Measurements from ENCODE around the gene EEF1B2. TPM values are rescaled to one million over a fixed set of nuclear protein-coding genes. Genes with fewer than 3 reads are reported as not detected.

EEF1B2 gene
- total and polyA plus RNA-seq, 2 of the 13 experiments (the other 11 are each of a cell fraction or from before 2014, with no cell fraction given) = 1,284 to 1,731 TPM

GRCh38 chr2:206159346-206160124, at the start of gene EEF1B2, which contains the start of gene NDUFS1 (continued):
- TF ChIP-seq, protein P1, sequence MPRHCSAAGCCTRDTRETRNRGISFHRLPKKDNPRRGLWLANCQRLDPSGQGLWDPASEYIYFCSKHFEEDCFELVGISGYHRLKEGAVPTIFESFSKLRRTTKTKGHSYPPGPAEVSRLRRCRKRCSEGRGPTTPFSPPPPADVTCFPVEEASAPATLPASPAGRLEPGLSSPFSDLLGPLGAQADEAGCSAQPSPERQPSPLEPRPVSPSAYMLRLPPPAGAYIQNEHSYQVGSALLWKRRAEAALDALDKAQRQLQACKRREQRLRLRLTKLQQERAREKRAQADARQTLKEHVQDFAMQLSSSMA (CRISPR knock-in tag; IDR thresholded peaks at IDR 0.05) = peak; percentile 31; the same call in 1 of the 2 replicates
- TF ChIP-seq, protein P2, sequence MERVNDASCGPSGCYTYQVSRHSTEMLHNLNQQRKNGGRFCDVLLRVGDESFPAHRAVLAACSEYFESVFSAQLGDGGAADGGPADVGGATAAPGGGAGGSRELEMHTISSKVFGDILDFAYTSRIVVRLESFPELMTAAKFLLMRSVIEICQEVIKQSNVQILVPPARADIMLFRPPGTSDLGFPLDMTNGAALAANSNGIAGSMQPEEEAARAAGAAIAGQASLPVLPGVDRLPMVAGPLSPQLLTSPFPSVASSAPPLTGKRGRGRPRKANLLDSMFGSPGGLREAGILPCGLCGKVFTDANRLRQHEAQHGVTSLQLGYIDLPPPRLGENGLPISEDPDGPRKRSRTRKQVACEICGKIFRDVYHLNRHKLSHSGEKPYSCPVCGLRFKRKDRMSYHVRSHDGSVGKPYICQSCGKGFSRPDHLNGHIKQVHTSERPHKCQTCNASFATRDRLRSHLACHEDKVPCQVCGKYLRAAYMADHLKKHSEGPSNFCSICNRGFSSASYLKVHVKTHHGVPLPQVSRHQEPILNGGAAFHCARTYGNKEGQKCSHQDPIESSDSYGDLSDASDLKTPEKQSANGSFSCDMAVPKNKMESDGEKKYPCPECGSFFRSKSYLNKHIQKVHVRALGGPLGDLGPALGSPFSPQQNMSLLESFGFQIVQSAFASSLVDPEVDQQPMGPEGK (CRISPR knock-in tag; IDR thresholded peaks at IDR 0.05) = no peak
- peak; percentile 49; the same call in 1 of the 2 replicates for TF ChIP-seq ELF4 (CRISPR knock-in tag; IDR thresholded peaks at IDR 0.05; ENCODE audit: borderline replicate concordance)
- TF ChIP-seq ZNF234 (CRISPR knock-in tag; conservative IDR thresholded peaks at IDR 0.05) = no peak
- TF ChIP-seq, protein P3, sequence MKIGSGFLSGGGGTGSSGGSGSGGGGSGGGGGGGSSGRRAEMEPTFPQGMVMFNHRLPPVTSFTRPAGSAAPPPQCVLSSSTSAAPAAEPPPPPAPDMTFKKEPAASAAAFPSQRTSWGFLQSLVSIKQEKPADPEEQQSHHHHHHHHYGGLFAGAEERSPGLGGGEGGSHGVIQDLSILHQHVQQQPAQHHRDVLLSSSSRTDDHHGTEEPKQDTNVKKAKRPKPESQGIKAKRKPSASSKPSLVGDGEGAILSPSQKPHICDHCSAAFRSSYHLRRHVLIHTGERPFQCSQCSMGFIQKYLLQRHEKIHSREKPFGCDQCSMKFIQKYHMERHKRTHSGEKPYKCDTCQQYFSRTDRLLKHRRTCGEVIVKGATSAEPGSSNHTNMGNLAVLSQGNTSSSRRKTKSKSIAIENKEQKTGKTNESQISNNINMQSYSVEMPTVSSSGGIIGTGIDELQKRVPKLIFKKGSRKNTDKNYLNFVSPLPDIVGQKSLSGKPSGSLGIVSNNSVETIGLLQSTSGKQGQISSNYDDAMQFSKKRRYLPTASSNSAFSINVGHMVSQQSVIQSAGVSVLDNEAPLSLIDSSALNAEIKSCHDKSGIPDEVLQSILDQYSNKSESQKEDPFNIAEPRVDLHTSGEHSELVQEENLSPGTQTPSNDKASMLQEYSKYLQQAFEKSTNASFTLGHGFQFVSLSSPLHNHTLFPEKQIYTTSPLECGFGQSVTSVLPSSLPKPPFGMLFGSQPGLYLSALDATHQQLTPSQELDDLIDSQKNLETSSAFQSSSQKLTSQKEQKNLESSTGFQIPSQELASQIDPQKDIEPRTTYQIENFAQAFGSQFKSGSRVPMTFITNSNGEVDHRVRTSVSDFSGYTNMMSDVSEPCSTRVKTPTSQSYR (CRISPR knock-in tag; IDR thresholded peaks at IDR 0.05; ENCODE audit: borderline replicate concordance) = 0 out of 2 replicates have a peak, but pooled peaks have one; percentile 8
- TF ChIP-seq CHD2 (IDR thresholded peaks at IDR 0.05; ENCODE audit: low read depth, low read length) = no peak
- TF ChIP-seq ATF2 (CRISPR knock-in tag; IDR thresholded peaks at IDR 0.05) = peak; percentile 83
- peak; percentile 59 for TF ChIP-seq FOXA3 (CRISPR knock-in tag; IDR thresholded peaks at IDR 0.05)
- peak; percentile 80 for TF ChIP-seq KAT7 (CRISPR knock-in tag; IDR thresholded peaks at IDR 0.05; ENCODE audit: borderline replicate concordance)
- no peak for TF ChIP-seq ZNF30 (CRISPR knock-in tag; IDR thresholded peaks at IDR 0.05)
- no peak for TF ChIP-seq HMG20A (CRISPR knock-in tag; IDR thresholded peaks at IDR 0.05; ENCODE audit: borderline replicate concordance)
- TF ChIP-seq REST (IDR thresholded peaks at IDR 0.05; ENCODE audit: borderline replicate concordance in 1 of 2, low read depth in 1 of 2, low read length in 2 of 2) = peak in 1 of 2 experiments; percentile 53; a peak in 1 of 4 replicates
- TF ChIP-seq MTF1 (CRISPR knock-in tag; IDR thresholded peaks at IDR 0.05) = no peak
